ENCODE data around the gene ZNF598. TPM values are rescaled to one million over a fixed set of nuclear protein-coding genes. Genes with fewer than 3 reads are reported as not detected.

ZNF598 gene
- total RNA-seq, 1 experiment from 2014 or later: 70.9 TPM

- Histone ChIP-seq H2BK12ac (ENCODE audit: insufficient read length, low read depth, low read length) (no peak overlapping the region), H3K23me2 (ENCODE audit: insufficient read length, low read depth, low read length, poor library complexity, severe bottlenecking) (no peaks in the 10 kb centered on the region), H3K4ac (ENCODE audit: low read depth, low read length) (no peak overlapping the region), H3K9ac (ENCODE audit: extremely low read depth, insufficient read length, low read length) (no peak overlapping the region), H3K79me2 (ENCODE audit: insufficient read depth, low read length) (no peaks in the 10 kb centered on the region), H4K20me1 (ENCODE audit: control insufficient read depth, insufficient read depth, insufficient read length) (no peaks in the 10 kb centered on the region), H2AFZ (ENCODE audit: low read length) (no peak overlapping the region), H4K91ac (ENCODE audit: insufficient read length, low read depth, low read length) (no peak overlapping the region), H3K4me1 (ENCODE audit: insufficient read depth, low read length) (no peaks in the 10 kb centered on the region), H2BK5ac (ENCODE audit: insufficient read length, low read length) (no peak overlapping the region), H3T11ph (ENCODE audit: low read length) (no peak overlapping the region), H3K27me3 (ENCODE audit: insufficient read depth, low read length) (no peaks in the 10 kb centered on the region), H3K4me2 (ENCODE audit: insufficient read depth, insufficient read length, low read length) (no peak overlapping the region), H3K23ac (ENCODE audit: insufficient read length, low read depth, low read length) (no peak overlapping the region), H2AK5ac (ENCODE audit: insufficient read length, low read length) (no peak overlapping the region), H2BK15ac (ENCODE audit: low read depth, low read length) (no peak overlapping the region), H3K56ac (ENCODE audit: insufficient read length, low read depth, low read length) (no peak overlapping the region), H2BK120ac (ENCODE audit: low read depth, low read length, poor library complexity, severe bottlenecking) (no peak overlapping the region), H4K8ac (replicated peaks; ENCODE audit: insufficient read length, low read depth, low read length) (no peak overlapping the region), H3K79me1 (ENCODE audit: insufficient read depth, low read depth, low read length, poor library complexity, severe bottlenecking) (peaks cover 3% of the 10 kb centered on the region), H3K18ac (ENCODE audit: insufficient read length, low read depth, low read length) (no peak overlapping the region), H2BK20ac (ENCODE audit: low read depth, low read length, poor library complexity, severe bottlenecking) (no peak overlapping the region), H3K14ac (ENCODE audit: insufficient read depth, low read length) (no peak overlapping the region), H3K27ac (ENCODE audit: insufficient read length, low read depth, low read length) (no peak overlapping the region), H4K5ac (ENCODE audit: insufficient read length, low read depth, low read length) (no peak overlapping the region), H3K9me3 (ENCODE audit: control insufficient read depth, low read depth, low read length) (no peaks in the 10 kb centered on the region)
- H3K36me3 Mint-ChIP-seq (ENCODE audit: insufficient read depth in 1 of 3, low read depth in 3 of 3): peaks cover 18 to 48% (median 44%) of the 10 kb centered on the region in 3 experiments
- no peak overlapping the region for H3K27ac Mint-ChIP-seq
- H3K4me3 Mint-ChIP-seq: no peak overlapping the region
- H3K27me3 Mint-ChIP-seq (ENCODE audit: low read depth): no peaks in the 10 kb centered on the region
- peaks cover 4 to 9% of the 10 kb centered on the region in 2 experiments; a peak in 2 of 4 replicates for H3K4me1 Mint-ChIP-seq
- H3K9me3 Mint-ChIP-seq: no peaks in the 10 kb centered on the region
- TF ChIP-seq, protein P1, sequence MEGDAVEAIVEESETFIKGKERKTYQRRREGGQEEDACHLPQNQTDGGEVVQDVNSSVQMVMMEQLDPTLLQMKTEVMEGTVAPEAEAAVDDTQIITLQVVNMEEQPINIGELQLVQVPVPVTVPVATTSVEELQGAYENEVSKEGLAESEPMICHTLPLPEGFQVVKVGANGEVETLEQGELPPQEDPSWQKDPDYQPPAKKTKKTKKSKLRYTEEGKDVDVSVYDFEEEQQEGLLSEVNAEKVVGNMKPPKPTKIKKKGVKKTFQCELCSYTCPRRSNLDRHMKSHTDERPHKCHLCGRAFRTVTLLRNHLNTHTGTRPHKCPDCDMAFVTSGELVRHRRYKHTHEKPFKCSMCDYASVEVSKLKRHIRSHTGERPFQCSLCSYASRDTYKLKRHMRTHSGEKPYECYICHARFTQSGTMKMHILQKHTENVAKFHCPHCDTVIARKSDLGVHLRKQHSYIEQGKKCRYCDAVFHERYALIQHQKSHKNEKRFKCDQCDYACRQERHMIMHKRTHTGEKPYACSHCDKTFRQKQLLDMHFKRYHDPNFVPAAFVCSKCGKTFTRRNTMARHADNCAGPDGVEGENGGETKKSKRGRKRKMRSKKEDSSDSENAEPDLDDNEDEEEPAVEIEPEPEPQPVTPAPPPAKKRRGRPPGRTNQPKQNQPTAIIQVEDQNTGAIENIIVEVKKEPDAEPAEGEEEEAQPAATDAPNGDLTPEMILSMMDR (conservative IDR thresholded peaks at IDR 0.05): no peak
- WGBS (ENCODE audit: extremely low coverage, insufficient read length, low lambda C conversion rate): no CpG with 5 or more reads among the region's 28 CpGs
- DNase-seq: no peak
These were observed 9.6 kb downstream of the ZNF598 start for GRCh38 chr16:1999866-2000514.
